Loucy (cell line): ENCODE data around the gene SEPTIN7.

Experiments used
- H2AFZ ChIP-seq: fragments of 200-600 bp; sonication (generic); 2 replicates; pipeline ENCODE4 v1.6.0; 2016; ENCODE audit warnings: antibody characterized with exemption, mild to moderate bottlenecking, low read length, moderate library complexity
- H3F3A ChIP-seq: fragments of 200-600 bp; 2 replicates; pipeline ENCODE4 v1.6.0; 2016; ENCODE audit warnings: antibody characterized with exemption, low read depth, mild to moderate bottlenecking
- H3K27me3 ChIP-seq: fragments of 200-600 bp; sonication (generic); 2 replicates; pipeline ENCODE4 v1.6.1; 2014; ENCODE audit warnings: low read length, mild to moderate bottlenecking; ENCODE audit not compliant: insufficient read depth, poor library complexity, severe bottlenecking
- H3K36me3 ChIP-seq: fragments of 200-600 bp; sonication (generic); 2 replicates; pipeline ENCODE4 v1.6.1; 2016; ENCODE audit warnings: low read length; ENCODE audit not compliant: insufficient read depth
- H3K4me1 ChIP-seq: fragments of 200-600 bp; sonication (generic); 2 replicates; pipeline ENCODE4 v1.5.1; 2014; ENCODE audit warnings: low read length, mild to moderate bottlenecking; ENCODE audit not compliant: insufficient read depth, poor library complexity, severe bottlenecking
- H3K4me2 ChIP-seq: fragments of 200-600 bp; sonication (generic); 2 replicates; pipeline ENCODE4 v1.6.0; 2014; ENCODE audit warnings: antibody characterized with exemption, low read length, low read depth, mild to moderate bottlenecking; ENCODE audit not compliant: poor library complexity, severe bottlenecking
- H3K4me3 ChIP-seq: fragments of 200-600 bp; sonication (generic); 2 replicates; pipeline ENCODE4 v1.5.1; 2014; ENCODE audit warnings: low read length, mild to moderate bottlenecking, mixed read lengths; ENCODE audit not compliant: poor library complexity, severe bottlenecking
- H3K79me2 ChIP-seq: fragments of 200-600 bp; sonication (generic); 2 replicates; pipeline ENCODE4 v1.6.1; 2014; ENCODE audit warnings: low read length; ENCODE audit not compliant: insufficient read depth
- H3K9ac ChIP-seq: fragments of 200-600 bp; sonication (generic); 2 replicates; pipeline ENCODE4 v1.6.0; 2014; ENCODE audit warnings: mild to moderate bottlenecking, low read depth, low read length, moderate library complexity; ENCODE audit not compliant: poor library complexity, severe bottlenecking
- H3K9me2 ChIP-seq: fragments of 200-600 bp; sonication (generic); replicated peaks from 2 replicates; pipeline ENCODE4 v1.6.1; 2016; ENCODE audit warnings: low read depth, low read length, mixed read lengths
- H3K9me3 ChIP-seq: fragments of 200-600 bp; sonication (generic); 2 replicates; pipeline ENCODE4 v1.6.1; 2014; ENCODE audit warnings: mild to moderate bottlenecking, antibody characterized with exemption, low read length, low read depth; ENCODE audit not compliant: insufficient read depth
- H4K20me1 ChIP-seq: fragments of 200-600 bp; sonication (generic); 2 replicates; pipeline ENCODE4 v1.6.0; 2014; ENCODE audit warnings: antibody characterized with exemption, low read length, mild to moderate bottlenecking; ENCODE audit not compliant: insufficient read depth, poor library complexity, severe bottlenecking
- CTCF ChIP-seq: fragments of 200-600 bp; sonication (generic); conservative IDR thresholded peaks from 2 replicates; pipeline ENCODE4 v1.5.1; 2014; ENCODE audit warnings: mild to moderate bottlenecking, antibody characterized with exemption, low read length
- EZH2phosphoT487 ChIP-seq: fragments of 200-600 bp; IDR thresholded peaks from 2 replicates; pipeline ENCODE4 v1.6.1; 2018; ENCODE audit warnings: antibody characterized with exemption, mild to moderate bottlenecking, moderate library complexity, borderline replicate concordance

SEPTIN7 gene

DNA sequence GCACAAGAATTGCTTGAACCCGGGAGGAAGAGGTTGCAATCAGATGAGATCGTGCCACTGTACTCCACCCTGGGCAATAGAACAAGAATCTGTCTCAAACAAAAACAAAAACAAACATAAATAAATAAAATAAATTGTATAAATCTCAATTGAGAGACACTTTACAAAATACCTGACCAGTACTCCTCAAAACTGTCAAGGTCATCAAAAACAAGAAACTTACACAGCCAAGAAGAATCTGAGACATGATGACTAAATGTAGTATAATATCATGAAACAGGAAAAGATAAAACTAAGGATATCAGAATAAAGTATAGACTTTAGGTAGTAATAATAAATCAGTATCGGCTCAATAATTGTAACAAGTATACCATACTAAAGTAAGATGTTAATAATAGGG lies 26.9 kb upstream of the SEPTIN7 start:
- Histone ChIP-seq H3K79me2 (no peaks in the 10 kb centered on the region), H3K4me2 (no peak overlapping the region), H4K20me1 (no peaks in the 10 kb centered on the region), H3K36me3 (no peaks in the 10 kb centered on the region), H3K9me2 (no peaks in the 10 kb centered on the region), H3K9me3 (no peaks in the 10 kb centered on the region), H3F3A (no peaks in the 10 kb centered on the region), H3K9ac (no peak overlapping the region), H3K27me3 (no peaks in the 10 kb centered on the region), H2AFZ (no peak overlapping the region), H3K4me1 (no peaks in the 10 kb centered on the region), H3K4me3 (no peak overlapping the region)
- TF ChIP-seq CTCF (no peak), EZH2phosphoT487 (no peak)

DNA sequence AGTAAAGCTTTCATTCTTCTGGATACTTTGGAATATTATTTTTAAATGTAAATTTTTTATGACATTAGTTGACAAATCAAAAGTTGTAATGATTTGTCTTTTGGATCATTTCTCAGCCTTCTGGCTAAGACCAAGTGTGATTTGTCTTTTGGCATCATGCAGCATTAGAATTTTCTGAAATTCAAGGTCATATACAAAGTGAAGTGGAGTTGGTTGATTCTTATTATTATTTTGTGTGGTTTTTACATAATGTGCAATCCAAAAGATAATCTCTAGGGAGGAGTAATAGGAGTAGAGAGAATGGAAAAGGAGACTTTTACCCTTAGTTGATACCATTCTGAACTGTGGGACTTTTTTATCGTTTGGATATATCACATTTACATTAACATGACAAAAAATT lies 24.2 kb upstream of the SEPTIN7 start:
- H3F3A ChIP-seq, result no peaks in the 10 kb centered on the region
- H3K9me3 ChIP-seq, result no peaks in the 10 kb centered on the region
- no peak for TF ChIP-seq CTCF
- no peak for TF ChIP-seq EZH2phosphoT487
- no peak overlapping the region for H3K4me3 ChIP-seq
- no peaks in the 10 kb centered on the region for H3K79me2 ChIP-seq
- no peak overlapping the region for H2AFZ ChIP-seq
- H4K20me1 ChIP-seq, result no peaks in the 10 kb centered on the region
- no peaks in the 10 kb centered on the region for H3K36me3 ChIP-seq
- no peaks in the 10 kb centered on the region for H3K4me1 ChIP-seq
- no peaks in the 10 kb centered on the region for H3K9me2 ChIP-seq
- no peak overlapping the region for H3K9ac ChIP-seq
- H3K27me3 ChIP-seq, result no peaks in the 10 kb centered on the region
- H3K4me2 ChIP-seq, result no peak overlapping the region

- Histone ChIP-seq H3K9me2 (no peaks in the 10 kb centered on the region), H3K9me3 (no peaks in the 10 kb centered on the region), H3K36me3 (no peaks in the 10 kb centered on the region), H3K4me1 (no peaks in the 10 kb centered on the region), H4K20me1 (no peaks in the 10 kb centered on the region), H3K27me3 (no peaks in the 10 kb centered on the region), H3K4me2 (no peak overlapping the region), H3K4me3 (no peak overlapping the region), H2AFZ (no peak overlapping the region), H3F3A (no peaks in the 10 kb centered on the region), H3K9ac (no peak overlapping the region), H3K79me2 (no peaks in the 10 kb centered on the region)
- no peak for TF ChIP-seq CTCF
- no peak for TF ChIP-seq EZH2phosphoT487
These were observed 23.7 kb upstream of the SEPTIN7 start for GRCh38 chr7:35777121-35777520.
